ENCODE results near the gene NSUN2.

Gene NSUN2

GRCh38 chr5:6596388-6596787 lies 36.5 kb downstream of the NSUN2 start:
- Mint-ChIP-seq H3K9me3 (no peaks in the 10 kb centered on the region), H3K36me3 (ENCODE audit: insufficient read depth) (peaks cover 38% of the 10 kb centered on the region), H3K4me1 (no peaks in the 10 kb centered on the region), H3K27me3 (no peaks in the 10 kb centered on the region), H3K4me3 (no peak overlapping the region), H3K27ac (ENCODE audit: low read depth) (peak overlapping the region; percentile 36)
- no peak for ATAC-seq (replicated peaks; ENCODE audit: extremely low read depth, poor library complexity, severe bottlenecking)
- DNase-seq (ENCODE audit: low spot score in 2 of 2) = no peak

- DNase-seq (ENCODE audit: low spot score in 2 of 2) (no peak), ATAC-seq (replicated peaks; ENCODE audit: extremely low read depth, poor library complexity, severe bottlenecking) (no peak)
- H3K4me3 Mint-ChIP-seq = no peak overlapping the region
- no peaks in the 10 kb centered on the region for H3K9me3 Mint-ChIP-seq
- H3K27ac Mint-ChIP-seq (ENCODE audit: low read depth) = no peak overlapping the region
- H3K27me3 Mint-ChIP-seq = no peaks in the 10 kb centered on the region
- H3K4me1 Mint-ChIP-seq = no peaks in the 10 kb centered on the region
- H3K36me3 Mint-ChIP-seq (ENCODE audit: insufficient read depth) = peaks cover 29% of the 10 kb centered on the region
These were observed 37.4 kb downstream of the NSUN2 start for GRCh38 chr5:6595405-6595804.

- H3K36me3 Mint-ChIP-seq (ENCODE audit: insufficient read depth) = peaks cover 19% of the 10 kb centered on the region
- no peak overlapping the region for H3K4me3 Mint-ChIP-seq
- no peaks in the 10 kb centered on the region for H3K4me1 Mint-ChIP-seq
- ATAC-seq (replicated peaks; ENCODE audit: extremely low read depth, poor library complexity, severe bottlenecking) (no peak), DNase-seq (ENCODE audit: low spot score in 2 of 2) (no peak)
- no peak overlapping the region for H3K27ac Mint-ChIP-seq (ENCODE audit: low read depth)
- no peaks in the 10 kb centered on the region for H3K27me3 Mint-ChIP-seq
- no peaks in the 10 kb centered on the region for H3K9me3 Mint-ChIP-seq
These were observed 38.8 kb downstream of the NSUN2 start for GRCh38 chr5:6594066-6594465.

- Mint-ChIP-seq H3K36me3 (ENCODE audit: insufficient read depth) (peaks cover 13% of the 10 kb centered on the region), H3K9me3 (no peaks in the 10 kb centered on the region), H3K27me3 (no peaks in the 10 kb centered on the region), H3K4me1 (no peaks in the 10 kb centered on the region), H3K4me3 (no peak overlapping the region), H3K27ac (ENCODE audit: low read depth) (no peak overlapping the region)
- ATAC-seq (replicated peaks; ENCODE audit: extremely low read depth, poor library complexity, severe bottlenecking) (no peak), DNase-seq (ENCODE audit: low spot score in 2 of 2) (no peak)
These were observed 39.5 kb downstream of the NSUN2 start for GRCh38 chr5:6593148-6594016.

GRCh38 chr5:6592601-6593000 lies 40.2 kb downstream of the NSUN2 start:
- H3K4me1 Mint-ChIP-seq = no peaks in the 10 kb centered on the region
- H3K4me3 Mint-ChIP-seq = no peak overlapping the region
- H3K27ac Mint-ChIP-seq (ENCODE audit: low read depth) = no peak overlapping the region
- no peaks in the 10 kb centered on the region for H3K27me3 Mint-ChIP-seq
- DNase-seq (ENCODE audit: low spot score in 2 of 2) (no peak), ATAC-seq (replicated peaks; ENCODE audit: extremely low read depth, poor library complexity, severe bottlenecking) (no peak)
- peaks cover 9% of the 10 kb centered on the region for H3K36me3 Mint-ChIP-seq (ENCODE audit: insufficient read depth)
- no peaks in the 10 kb centered on the region for H3K9me3 Mint-ChIP-seq

- Mint-ChIP-seq H3K9me3 (no peaks in the 10 kb centered on the region), H3K36me3 (ENCODE audit: insufficient read depth) (peaks cover 7% of the 10 kb centered on the region), H3K4me3 (no peak overlapping the region), H3K27me3 (peaks cover 6% of the 10 kb centered on the region), H3K4me1 (no peaks in the 10 kb centered on the region), H3K27ac (ENCODE audit: low read depth) (no peak overlapping the region)
- ATAC-seq (replicated peaks; ENCODE audit: extremely low read depth, poor library complexity, severe bottlenecking) (no peak), DNase-seq (ENCODE audit: low spot score in 2 of 2) (no peak)
These were observed 41.1 kb downstream of the NSUN2 start for GRCh38 chr5:6591671-6592288.

GRCh38 chr5:6590581-6590980 lies 42.3 kb downstream of the NSUN2 start:
- DNase-seq (ENCODE audit: low spot score in 2 of 2) (no peak), ATAC-seq (replicated peaks; ENCODE audit: extremely low read depth, poor library complexity, severe bottlenecking) (no peak)
- Mint-ChIP-seq H3K9me3 (no peaks in the 10 kb centered on the region), H3K27ac (ENCODE audit: low read depth) (no peak overlapping the region), H3K27me3 (peaks cover 18% of the 10 kb centered on the region), H3K4me3 (no peak overlapping the region), H3K4me1 (no peaks in the 10 kb centered on the region), H3K36me3 (ENCODE audit: insufficient read depth) (peaks cover 5% of the 10 kb centered on the region)

GRCh38 chr5:6587171-6587570 lies 45.7 kb downstream of the NSUN2 start:
- H3K36me3 Mint-ChIP-seq (ENCODE audit: insufficient read depth) = peaks cover 1% of the 10 kb centered on the region
- H3K4me1 Mint-ChIP-seq = no peaks in the 10 kb centered on the region
- H3K27me3 Mint-ChIP-seq = peaks cover 46% of the 10 kb centered on the region
- DNase-seq (ENCODE audit: low spot score in 2 of 2) (no peak), ATAC-seq (replicated peaks; ENCODE audit: extremely low read depth, poor library complexity, severe bottlenecking) (no peak)
- no peak overlapping the region for H3K4me3 Mint-ChIP-seq
- no peaks in the 10 kb centered on the region for H3K9me3 Mint-ChIP-seq
- H3K27ac Mint-ChIP-seq (ENCODE audit: low read depth) = no peak overlapping the region

- Mint-ChIP-seq H3K4me3 (no peak overlapping the region), H3K4me1 (no peaks in the 10 kb centered on the region), H3K27me3 (peaks cover 52% of the 10 kb centered on the region), H3K36me3 (ENCODE audit: insufficient read depth) (peaks cover 1% of the 10 kb centered on the region), H3K27ac (ENCODE audit: low read depth) (no peak overlapping the region), H3K9me3 (no peaks in the 10 kb centered on the region)
- no peak for DNase-seq (ENCODE audit: low spot score in 2 of 2)
- ATAC-seq (replicated peaks; ENCODE audit: extremely low read depth, poor library complexity, severe bottlenecking) = no peak
These were observed 46.2 kb downstream of the NSUN2 start for GRCh38 chr5:6586647-6587042.

- H3K9me3 Mint-ChIP-seq = no peaks in the 10 kb centered on the region
- H3K36me3 Mint-ChIP-seq (ENCODE audit: insufficient read depth) = peaks cover 1% of the 10 kb centered on the region
- no peak for DNase-seq (ENCODE audit: low spot score in 2 of 2)
- H3K27ac Mint-ChIP-seq (ENCODE audit: low read depth) = no peak overlapping the region
- H3K4me1 Mint-ChIP-seq = no peaks in the 10 kb centered on the region
- no peak overlapping the region for H3K4me3 Mint-ChIP-seq
- peaks cover 57% of the 10 kb centered on the region for H3K27me3 Mint-ChIP-seq
- no peak for ATAC-seq (replicated peaks; ENCODE audit: extremely low read depth, poor library complexity, severe bottlenecking)
These were observed 46.8 kb downstream of the NSUN2 start for GRCh38 chr5:6585939-6586646.

- Mint-ChIP-seq H3K9me3 (no peaks in the 10 kb centered on the region), H3K27me3 (peaks cover 66% of the 10 kb centered on the region), H3K27ac (ENCODE audit: low read depth) (no peak overlapping the region), H3K36me3 (ENCODE audit: insufficient read depth) (no peaks in the 10 kb centered on the region), H3K4me1 (no peaks in the 10 kb centered on the region), H3K4me3 (no peak overlapping the region)
- ATAC-seq (replicated peaks; ENCODE audit: extremely low read depth, poor library complexity, severe bottlenecking) = no peak
- no peak for DNase-seq (ENCODE audit: low spot score in 2 of 2)
These were observed 47.7 kb downstream of the NSUN2 start for GRCh38 chr5:6585168-6585567.

- no peaks in the 10 kb centered on the region for H3K36me3 Mint-ChIP-seq (ENCODE audit: insufficient read depth)
- no peak overlapping the region for H3K4me3 Mint-ChIP-seq
- no peak for DNase-seq (ENCODE audit: low spot score in 2 of 2)
- no peaks in the 10 kb centered on the region for H3K4me1 Mint-ChIP-seq
- H3K27ac Mint-ChIP-seq (ENCODE audit: low read depth) = no peak overlapping the region
- H3K9me3 Mint-ChIP-seq = no peaks in the 10 kb centered on the region
- peaks cover 71% of the 10 kb centered on the region for H3K27me3 Mint-ChIP-seq
- ATAC-seq (replicated peaks; ENCODE audit: extremely low read depth, poor library complexity, severe bottlenecking) = no peak
These were observed 48.1 kb downstream of the NSUN2 start for GRCh38 chr5:6584727-6585126.
